CD4-positive, alpha-beta T cell treated with Interleukin-12 subunit alpha and Interleukin-12 subunit beta, for 1 hour (primary cell): ENCODE results near the gene OR11G2.
"Not testable (repeated sequence)": the region's sequence is repeated elsewhere in the genome, so short reads cannot be mapped to it uniquely, and the experiment has no call there.

Source experiments
- DNase-seq: peaks from one replicate; pipeline ENCODE4 v3.0.0-alpha.2; 2020

Gene OR11G2, protein sequence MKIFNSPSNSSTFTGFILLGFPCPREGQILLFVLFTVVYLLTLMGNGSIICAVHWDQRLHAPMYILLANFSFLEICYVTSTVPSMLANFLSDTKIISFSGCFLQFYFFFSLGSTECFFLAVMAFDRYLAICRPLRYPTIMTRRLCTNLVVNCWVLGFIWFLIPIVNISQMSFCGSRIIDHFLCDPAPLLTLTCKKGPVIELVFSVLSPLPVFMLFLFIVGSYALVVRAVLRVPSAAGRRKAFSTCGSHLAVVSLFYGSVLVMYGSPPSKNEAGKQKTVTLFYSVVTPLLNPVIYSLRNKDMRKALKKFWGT

DNA sequence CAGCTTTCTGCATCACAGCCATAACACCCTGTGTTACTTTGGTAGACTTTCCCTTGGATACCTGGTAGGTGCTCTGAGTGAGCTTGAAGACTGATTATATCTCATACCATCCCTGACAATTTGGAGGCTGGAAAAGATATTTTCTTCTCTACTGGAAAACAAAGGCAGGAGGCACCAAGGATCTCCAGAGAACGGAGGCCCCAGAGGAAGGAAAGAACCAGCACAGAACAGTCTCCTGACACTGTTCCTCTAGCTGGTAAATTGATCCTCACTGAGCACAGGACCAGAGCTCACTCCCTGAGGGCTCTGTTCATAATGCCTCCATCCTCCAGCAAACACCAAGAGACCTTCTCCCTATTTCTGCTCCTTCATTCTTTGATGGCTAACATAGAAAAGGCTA, at the start of gene OR11G2:
Gene OR11G2, plus strand, starts transcription at position 301 of the 400 bp plus-strand sequence. CDS start 6,542 bp downstream, outside the sequence.
- no peak for DNase-seq

DNA sequence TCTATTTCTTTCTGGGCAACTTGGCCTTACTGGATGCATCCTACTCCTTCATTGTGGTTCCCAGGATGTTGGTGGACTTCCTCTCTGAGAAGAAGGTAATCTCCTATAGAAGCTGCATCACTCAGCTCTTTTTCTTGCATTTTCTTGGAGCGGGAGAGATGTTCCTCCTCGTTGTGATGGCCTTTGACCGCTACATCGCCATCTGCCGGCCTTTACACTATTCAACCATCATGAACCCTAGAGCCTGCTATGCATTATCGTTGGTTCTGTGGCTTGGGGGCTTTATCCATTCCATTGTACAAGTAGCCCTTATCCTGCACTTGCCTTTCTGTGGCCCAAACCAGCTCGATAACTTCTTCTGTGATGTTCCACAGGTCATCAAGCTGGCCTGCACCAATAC, 46.8 kb upstream of the OR11G2 start:
- DNase-seq, result no peak

DNA sequence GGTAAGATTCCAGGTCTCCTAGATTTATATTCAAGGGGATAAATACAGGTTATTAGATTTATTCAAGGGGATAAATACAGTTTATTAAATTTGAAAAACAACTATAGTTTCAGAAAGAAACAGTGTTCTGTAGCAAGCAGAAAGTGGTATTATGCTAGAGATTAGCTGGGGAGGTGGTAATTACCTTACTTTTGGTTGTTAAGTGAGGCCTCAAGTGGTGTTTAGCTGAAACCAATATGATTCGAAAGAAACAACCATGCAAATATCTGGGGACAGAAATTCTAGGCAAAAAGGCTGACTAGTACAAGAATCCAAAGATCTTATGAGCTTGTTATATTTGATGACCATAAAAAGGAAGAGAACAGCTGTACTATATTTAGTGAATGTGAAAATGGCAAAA, 45.9 kb upstream of the OR11G2 start:
- DNase-seq, result no peak

DNA sequence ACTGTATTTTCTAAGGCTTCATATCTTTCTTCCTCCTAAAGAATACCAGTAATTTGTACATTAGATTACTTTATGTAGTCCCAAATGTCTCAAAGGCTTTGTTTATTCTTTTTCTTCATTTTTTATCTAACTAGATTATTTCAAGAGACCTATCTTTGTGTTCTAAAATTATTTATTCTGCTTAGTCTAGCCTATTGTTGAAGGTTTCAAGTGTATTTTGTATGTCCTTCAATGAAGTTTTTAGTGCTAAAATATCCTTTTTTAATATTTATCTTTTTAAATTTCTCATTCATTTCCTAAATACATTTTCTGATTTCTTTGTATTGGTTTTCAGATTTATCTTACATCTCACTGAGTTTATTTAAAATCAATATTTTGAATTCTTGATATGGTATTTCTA, 26.2 kb upstream of the OR11G2 start:
- DNase-seq, result no peak

DNA sequence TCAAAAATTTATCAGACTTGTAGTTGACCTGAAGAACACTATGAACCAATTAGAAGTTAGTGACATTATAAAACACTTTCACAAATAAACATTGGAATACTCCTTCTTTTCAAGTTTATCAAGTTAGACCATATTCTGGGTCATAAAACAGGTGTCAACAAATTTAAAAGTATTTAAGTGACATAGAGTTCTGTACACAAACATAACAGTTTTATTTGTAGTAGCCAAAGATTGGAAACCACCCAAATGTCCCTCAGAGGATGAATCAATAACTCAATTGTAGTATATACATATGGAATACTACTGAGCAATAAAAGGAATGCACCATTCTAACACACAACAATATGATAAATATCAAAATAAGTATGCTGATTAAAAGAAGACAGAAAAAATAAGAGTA, 23.6 kb upstream of the OR11G2 start:
- DNase-seq, result no peak

DNA sequence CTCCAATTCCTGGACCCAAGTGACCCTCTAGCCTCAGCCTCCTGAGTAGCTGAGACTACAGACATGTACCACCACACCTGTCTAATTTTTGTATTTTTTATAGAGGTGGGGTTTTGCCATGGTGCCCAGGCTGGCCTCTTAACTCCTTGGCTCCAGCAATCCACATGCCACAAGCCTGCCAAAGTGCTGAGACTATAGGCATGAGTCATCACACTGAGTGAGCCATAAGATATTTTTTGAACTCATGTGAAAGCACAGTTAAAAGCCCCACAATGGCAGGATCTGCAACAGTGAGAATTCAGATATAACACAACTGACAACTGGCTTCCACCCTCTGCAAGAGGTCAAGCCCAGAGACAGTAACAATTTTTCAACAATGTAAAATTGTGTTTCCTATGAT, 20.8 kb upstream of the OR11G2 start:
- not testable (repeated sequence) for DNase-seq

DNA sequence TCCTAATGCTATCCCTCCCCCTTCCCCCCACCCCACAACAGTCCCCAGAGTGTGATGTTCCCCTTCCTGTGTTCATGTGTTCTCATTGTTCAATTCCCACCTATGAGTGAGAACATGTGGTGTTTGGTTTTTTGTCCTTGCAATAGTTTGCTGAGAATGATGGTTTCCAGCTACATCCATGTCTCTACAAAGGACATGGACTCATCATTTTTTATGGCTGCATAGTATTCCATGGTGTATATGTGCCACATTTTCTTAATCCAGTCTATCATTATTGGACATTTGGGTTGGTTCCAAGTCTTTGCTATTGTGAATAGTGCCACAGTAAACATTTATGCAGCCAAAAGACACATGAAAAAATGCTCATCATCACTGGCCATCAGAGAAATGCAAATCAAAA, 16.5 kb upstream of the OR11G2 start:
- not testable (repeated sequence) for DNase-seq

DNA sequence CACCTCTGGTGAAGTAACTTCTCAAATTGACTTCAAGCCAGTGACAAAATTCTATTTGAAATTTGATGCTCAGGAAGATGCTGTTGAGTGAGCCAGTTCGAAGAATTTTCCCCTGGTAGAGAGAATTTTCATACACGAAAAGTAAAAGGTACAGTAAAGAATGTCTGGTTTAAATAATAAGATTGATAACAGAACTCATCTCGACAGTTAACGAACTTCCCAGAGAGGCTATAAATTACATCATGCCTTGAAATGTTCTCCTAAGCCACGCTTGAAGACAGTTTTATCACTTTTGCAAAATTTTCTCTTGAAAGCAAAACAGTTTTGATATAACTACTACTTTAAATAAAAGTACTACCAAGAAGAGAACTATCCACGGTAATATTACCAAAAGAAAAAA, 14.4 kb upstream of the OR11G2 start:
- no peak for DNase-seq

DNA sequence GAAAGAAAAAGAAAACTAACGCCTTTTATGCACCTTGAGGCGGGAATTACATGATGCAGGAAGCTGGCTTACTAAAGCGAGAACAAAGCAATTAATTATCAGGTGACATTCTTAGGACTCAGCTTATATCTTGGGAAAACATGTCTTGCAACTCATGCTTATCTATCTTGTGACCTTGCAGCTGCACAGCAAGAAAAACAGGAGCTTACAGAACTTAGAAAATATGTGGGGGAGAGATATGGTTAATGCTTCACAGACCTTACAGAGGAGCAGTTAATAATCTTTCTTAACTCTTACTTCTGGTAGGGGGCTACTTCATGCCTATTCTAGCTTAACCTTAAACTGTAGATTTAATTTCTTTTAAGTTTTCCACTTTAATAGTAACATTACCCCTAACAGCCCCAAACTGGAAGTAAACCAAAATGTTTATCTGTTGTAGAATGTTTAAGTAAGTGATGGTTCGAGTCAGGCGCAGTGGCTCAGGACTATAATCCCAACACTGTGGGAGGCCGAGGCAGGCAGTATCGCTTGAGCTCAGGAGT, 13.2 kb upstream of the OR11G2 start:
- DNase-seq, result no peak

DNA sequence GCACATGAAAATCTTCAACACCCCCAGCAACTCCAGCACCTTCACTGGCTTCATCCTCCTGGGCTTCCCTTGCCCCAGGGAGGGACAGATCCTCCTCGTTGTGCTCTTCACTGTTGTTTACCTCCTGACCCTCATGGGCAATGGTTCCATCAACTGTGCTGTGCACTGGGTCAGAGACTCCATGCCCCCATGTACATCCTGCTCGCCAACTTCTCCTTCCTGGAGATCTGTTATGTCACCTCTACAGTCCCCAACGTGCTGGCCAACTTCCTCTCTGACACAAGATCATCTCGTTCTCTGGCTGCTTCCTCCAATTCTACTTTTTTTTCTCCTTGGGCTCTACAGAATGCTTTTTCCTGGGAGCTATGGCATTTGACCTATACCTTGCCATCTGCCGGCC, 11.5 kb upstream of the OR11G2 start:
- no peak for DNase-seq

DNA sequence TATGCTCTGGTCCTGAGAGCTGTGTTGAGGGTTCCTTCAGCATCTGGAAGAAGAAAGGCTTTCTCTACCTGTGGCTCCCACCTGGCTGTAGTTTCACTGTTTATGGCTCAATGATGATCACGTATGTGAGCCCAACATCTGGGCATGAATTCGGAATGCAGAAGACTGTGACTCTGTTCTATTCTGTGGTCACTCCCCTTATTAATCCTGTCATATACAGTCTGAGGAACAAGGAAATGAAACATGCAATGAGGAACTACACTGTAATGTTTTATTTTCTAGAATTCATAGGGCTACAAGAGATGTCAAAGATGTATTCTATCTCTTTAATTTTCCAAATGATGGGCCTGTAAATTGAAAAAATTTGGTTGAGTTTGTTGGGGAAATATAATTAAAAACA, 10.8 kb upstream of the OR11G2 start:
- no peak for DNase-seq

DNA sequence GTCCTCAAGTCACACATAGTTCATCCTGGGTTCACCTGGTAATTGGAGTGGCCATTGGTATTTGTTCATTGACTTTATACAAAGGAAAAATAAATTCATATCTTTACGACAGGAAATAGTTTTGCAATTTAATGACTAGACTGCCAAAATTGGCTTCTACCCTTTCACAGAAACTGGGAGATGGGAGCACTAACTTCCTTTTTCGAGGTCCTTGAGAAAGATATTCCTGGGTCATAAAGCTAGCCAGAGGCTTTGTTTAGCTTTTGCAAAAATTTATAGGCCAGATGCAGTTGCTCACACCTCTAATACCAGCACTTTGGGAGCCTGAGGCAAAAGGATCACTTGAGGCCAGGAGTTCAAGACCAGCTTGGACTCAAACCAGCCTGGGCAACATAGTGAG, 10.2 kb upstream of the OR11G2 start:
- no peak for DNase-seq

DNA sequence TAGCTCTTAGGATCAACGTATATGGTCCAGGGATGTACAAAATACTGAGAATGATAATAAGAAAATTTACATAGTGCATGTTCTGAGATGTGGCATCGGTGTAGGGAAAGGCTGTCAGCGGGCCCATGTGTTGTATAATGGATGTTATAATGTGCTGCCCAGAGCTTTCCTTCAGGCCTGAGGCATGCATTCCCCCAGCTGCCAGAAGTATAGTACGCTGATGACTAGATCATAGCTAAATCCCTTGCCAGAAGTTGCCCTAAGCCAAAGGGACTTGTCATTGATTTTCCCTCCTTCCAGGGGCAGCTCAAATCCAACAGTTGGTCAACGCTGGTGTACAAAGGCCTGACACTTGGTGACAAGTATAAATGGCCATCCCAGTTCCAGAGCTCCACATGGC, 6.5 kb upstream of the OR11G2 start:
- DNase-seq, result no peak

DNA sequence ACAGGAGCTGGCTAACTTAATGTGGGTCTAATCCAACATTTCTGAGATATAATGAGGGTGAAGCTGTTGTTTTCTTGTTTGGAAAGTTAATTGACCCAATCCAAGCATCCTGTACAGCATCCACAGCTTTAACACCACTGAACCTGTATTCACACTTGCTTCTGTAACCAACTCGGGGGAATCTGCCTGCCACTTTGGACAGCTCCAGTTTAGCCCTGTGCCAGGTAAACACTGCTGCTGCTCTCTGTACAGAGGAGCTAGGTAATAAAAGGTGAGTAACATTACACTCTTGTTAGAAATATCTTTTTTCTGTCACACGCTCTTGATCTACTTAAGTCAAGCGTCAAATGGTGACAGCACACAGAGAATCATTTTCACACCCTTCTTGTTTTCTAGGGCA, 700 bp downstream of the OR11G2 start:
- no peak for DNase-seq

DNA sequence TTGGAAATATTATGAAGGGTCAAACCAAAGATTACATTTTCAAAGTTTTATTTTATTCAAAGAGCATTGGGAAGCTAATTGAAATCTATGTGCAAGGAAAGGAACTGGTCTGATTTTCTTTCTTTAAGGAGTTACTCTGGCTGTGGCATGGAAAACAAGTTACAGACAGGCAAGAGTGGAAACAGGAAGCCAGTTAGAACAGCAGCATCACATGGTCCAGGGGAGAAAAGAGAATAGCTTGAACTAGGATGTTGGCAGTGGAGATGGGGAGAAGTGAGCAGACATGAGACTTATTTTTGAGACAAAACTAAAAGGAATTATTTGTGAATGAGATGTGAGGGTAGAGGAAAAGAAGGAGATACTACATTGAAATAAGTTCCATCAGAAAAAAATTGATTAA, 3.4 kb downstream of the OR11G2 start:
- DNase-seq, result no peak

DNA sequence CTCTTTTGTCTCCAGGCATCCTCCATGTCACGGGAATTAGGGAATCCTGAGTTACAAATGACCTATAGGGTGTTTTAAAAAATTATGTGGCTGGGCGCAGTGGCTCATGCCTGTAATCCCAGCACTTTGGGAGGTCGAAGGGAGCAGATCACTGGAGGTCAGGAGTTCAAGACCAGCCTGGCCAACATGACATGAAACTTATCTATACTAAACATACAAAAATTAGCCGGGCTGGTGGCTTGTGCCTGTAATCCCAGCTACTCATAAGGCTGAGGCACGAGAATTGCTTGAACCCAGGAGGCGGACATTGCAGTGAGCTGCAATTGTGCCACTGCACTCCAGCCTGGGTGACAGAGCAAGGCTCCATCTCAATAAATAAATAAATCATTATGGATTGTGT, 4.5 kb downstream of the OR11G2 start:
- not testable (repeated sequence) for DNase-seq

DNA sequence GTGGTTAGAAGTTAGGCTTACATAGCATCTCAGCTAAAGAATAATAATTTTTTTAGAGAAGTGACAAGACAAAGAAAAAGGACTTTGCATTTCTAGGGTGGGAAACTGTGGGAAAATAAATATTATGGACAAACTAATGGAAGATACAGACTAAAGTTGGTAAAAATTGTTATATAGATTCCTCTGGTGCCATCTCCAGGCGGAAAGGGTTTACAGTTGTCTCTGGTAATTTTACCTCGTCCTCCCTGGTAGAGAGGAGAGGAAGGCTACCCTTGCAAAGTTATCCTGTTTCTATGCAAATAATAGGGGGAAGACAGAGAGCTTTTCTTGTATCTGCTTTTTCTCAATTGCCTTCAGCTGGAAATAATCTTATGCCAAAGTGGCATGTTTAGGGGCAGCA, 5.2 kb downstream of the OR11G2 start:
- no peak for DNase-seq

DNA sequence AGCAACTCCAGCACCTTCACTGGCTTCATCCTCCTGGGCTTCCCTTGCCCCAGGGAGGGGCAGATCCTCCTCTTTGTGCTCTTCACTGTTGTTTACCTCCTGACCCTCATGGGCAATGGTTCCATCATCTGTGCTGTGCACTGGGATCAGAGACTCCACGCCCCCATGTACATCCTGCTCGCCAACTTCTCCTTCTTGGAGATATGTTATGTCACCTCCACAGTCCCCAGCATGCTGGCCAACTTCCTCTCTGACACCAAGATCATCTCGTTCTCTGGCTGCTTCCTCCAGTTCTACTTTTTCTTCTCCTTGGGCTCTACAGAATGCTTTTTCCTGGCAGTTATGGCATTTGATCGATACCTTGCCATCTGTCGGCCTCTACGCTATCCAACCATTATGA, 6.8 kb downstream of the OR11G2 start:
- no peak for DNase-seq

DNA sequence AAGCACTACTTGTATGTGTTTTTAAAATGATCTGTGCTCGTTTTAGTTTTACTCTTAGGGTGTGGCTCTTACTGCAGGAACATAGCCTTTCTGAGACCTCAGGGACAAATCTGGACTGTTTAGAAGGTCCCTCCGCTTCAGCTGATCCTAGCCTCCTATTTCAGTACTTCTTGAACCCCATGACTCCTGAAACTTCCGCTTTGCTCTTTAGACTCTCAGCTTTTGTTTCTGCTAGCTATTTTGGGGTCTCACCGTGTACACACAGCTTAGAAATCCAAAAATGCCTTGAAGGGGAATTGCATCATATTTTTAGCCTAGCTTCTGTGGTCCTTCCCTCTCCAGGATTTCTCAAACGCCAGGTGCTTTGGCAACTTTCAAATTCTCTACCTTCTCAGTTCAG, 8.3 kb downstream of the OR11G2 start:
- no peak for DNase-seq

DNA sequence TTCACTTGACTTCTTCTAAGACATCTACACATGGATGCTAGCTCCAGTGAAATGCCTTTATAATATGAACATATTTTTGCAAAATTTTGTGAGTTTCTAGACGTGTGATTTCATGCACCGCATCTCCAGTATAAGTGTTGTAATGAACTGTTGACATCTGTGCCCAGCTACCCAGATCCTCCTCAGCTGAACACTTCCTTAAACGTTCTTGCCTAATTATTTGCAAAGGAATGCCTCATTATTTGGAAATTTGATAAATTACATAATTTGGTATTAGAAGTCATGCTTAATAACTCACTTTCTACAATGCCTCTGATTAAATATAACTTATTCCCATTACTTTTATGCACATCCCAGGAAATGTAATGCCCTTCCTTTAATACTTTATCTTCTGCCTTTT, 14.0 kb downstream of the OR11G2 start:
- no peak for DNase-seq

DNA sequence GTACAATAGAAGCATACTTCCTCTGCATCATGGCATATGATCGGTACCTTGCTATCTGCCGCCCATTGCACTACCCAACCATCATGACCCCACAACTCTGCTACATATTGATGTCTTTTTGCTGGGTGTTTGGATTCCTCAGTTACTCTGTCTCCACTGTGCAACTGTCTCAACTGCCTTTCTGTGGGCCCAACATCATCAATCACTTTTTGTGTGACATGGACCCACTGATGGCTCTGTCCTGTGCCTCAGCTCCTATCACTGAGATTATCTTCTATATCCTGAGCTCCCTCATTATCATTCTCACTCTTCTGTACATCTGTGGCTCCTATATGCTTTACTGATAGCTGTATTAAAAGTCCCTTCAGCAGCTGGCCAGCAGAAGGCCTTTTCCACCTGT, 18.9 kb downstream of the OR11G2 start:
- no peak for DNase-seq

DNA sequence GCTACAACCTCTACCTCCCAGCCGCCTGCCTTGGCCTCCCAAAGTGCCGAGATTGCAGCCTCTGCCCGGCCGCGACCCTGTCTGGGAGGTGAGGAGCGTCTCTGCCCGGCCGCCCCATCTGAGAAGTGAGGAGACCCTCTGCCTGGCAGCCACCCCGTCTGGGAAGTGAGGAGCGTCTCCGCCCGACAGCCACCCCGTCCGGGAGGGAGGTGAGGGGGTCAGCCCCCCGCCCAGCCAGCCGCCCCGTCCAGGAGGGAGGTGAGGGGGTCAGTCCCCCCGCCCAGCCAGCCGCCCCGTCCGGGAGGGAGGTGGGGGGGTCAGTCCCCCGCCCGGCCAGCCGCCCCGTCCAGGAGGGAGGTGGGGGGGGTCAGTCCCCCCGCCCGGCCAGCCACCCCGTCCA, 21.7 kb downstream of the OR11G2 start:
- DNase-seq, result not testable (repeated sequence)

DNA sequence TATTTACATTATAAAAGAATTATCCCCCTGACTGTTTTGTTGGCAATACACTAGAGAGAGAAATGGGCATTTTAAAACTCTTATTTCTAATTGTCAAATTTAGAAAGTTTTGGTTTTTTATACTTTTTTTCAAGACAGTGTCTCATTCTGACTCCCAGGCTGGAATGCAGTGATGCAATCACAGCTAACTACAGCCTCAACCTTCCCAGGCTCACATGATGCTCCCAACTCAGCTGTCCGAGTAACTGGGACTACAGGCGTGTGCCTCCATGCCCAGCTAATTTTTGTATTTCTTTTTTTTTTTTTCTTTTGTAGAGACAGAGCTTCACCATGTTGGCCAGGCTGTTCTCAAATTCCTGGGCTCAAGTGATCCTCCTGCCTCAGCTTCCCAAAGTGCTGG, 24.5 kb downstream of the OR11G2 start:
- no peak for DNase-seq

DNA sequence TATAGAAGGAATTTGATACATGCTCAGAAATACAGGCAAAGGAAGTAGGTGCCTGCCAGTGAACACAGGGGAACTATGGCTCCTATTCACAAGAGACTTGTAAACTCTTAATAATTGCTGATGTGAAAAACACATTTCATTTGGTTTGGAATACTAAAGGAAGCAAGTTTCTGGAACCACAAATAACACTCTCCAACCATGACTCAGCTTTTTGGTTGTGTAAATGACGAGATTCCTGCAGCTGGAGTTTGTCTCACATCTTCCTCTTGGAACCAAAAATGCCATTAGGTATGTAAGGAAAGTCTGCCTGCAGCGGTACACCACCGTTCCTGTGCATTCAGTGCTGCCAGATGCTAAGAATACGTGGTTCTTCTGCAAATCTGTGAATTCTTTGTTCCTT, 28.3 kb downstream of the OR11G2 start:
- DNase-seq, result no peak

DNA sequence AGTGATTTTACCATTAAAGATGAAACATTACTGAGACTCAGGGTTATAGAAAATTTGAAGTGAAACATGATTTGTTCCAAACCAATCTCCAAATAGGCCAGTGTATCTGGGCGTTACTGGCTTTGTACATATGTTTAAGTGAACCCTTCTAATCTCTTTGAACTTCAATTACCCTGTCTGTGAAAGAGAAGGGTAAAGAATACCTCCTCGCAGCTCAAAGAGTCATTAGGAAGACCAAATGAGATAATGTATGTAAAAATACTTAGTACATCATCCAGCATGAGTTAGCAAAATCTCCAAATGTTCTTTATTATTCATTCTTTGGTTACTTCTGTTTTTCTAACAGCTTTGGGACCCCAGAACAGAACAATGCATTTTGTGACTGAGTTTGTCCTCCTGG, 32.7 kb downstream of the OR11G2 start, which contains the start of gene OR11H6:
Gene OR11H6, plus strand, starts transcription at position 301 of the 400 bp plus-strand sequence. Its CDS starts 0 bp downstream, at position 301.
- DNase-seq, result no peak
